A673 (cell line): ENCODE measurements around the gene CNN2. TPM values are rescaled to one million over a fixed set of nuclear protein-coding genes. Genes with fewer than 3 reads are reported as not detected.
A peak's percentile ranks its signal among the peaks of the same experiment; 100 is the strongest.

ENCODE experiments used
- BruUV-seq: library from RNA; stranded (reverse); fragments of 400-500 nt; replicated peaks from 2 replicates; lab custom pipeline; 2021; lab: Mats Ljungman, UMichigan
- CTCF ChIA-PET: fragments of 300-600 bp; sonication (Branson Sonifier 250); formaldehyde crosslinking; loops from one replicate; lab custom pipeline; 2022; ENCODE audit warnings: antibody characterized with exemption; lab: Charles Lee
- POLR2A ChIA-PET: fragments of 300-600 bp; sonication (Branson Sonifier 250); formaldehyde crosslinking; loops from one replicate; lab custom pipeline; 2022; ENCODE audit warnings: antibody characterized with exemption; ENCODE audit not compliant: low non-redundant PET; lab: Charles Lee
- DNase-seq: peaks from one replicate; pipeline ENCODE4 v3.0.0-alpha.2; 2015; ENCODE audit warnings: low spot score
- H3K27ac ChIP-seq: fragments of 200-600 bp; sonication (generic); 2 replicates; pipeline ENCODE4 v1.5.1; 2016; ENCODE audit warnings: mixed run types, low read depth, mild to moderate bottlenecking, mixed read lengths, antibody characterized with exemption, low read length; ENCODE audit not compliant: poor library complexity, severe bottlenecking
- H3K27me3 ChIP-seq: fragments of 200-600 bp; sonication (generic); replicated peaks from 2 replicates; pipeline ENCODE4 v1.6.1; 2017; ENCODE audit warnings: mixed run types, low read depth, mild to moderate bottlenecking, mixed read lengths, antibody characterized with exemption, low read length; ENCODE audit not compliant: insufficient read depth, poor library complexity
- H3K36me3 ChIP-seq: fragments of 200-600 bp; sonication (generic); 2 replicates; pipeline ENCODE4 v1.6.1; 2016; ENCODE audit warnings: mixed run types, mild to moderate bottlenecking, mixed read lengths, antibody characterized with exemption, low read length; ENCODE audit not compliant: insufficient read depth, poor library complexity, severe bottlenecking
- H3K4me1 ChIP-seq: fragments of 200-600 bp; sonication (generic); 2 replicates; pipeline ENCODE4 v1.6.1; 2017; ENCODE audit warnings: mixed run types, mild to moderate bottlenecking, mixed read lengths, antibody characterized with exemption, low read length; ENCODE audit not compliant: insufficient read depth, poor library complexity, severe bottlenecking
- H3K4me3 ChIP-seq: fragments of 200-600 bp; sonication (generic); 2 replicates; pipeline ENCODE4 v1.5.1; 2016; ENCODE audit warnings: low read depth, mixed run types, mild to moderate bottlenecking, mixed read lengths, low read length; ENCODE audit not compliant: poor library complexity, severe bottlenecking
- H3K9me3 ChIP-seq: fragments of 200-600 bp; sonication (generic); 2 replicates; pipeline ENCODE4 v1.6.1; 2016; ENCODE audit warnings: mixed run types, low read depth, mild to moderate bottlenecking, mixed read lengths, antibody characterized with exemption, low read length; ENCODE audit not compliant: poor library complexity, severe bottlenecking
- CTCF ChIP-seq: fragments of 300-800, 200-600 bp; sonication (generic); conservative IDR thresholded peaks from 2 replicates; pipeline ENCODE4 v1.5.1; 2017; ENCODE audit warnings: low read depth, mild to moderate bottlenecking, antibody characterized with exemption, low read length, moderate library complexity, mixed read lengths
- EZH2 ChIP-seq: fragments of 200-600 bp; sonication (generic); IDR thresholded peaks from 2 replicates; pipeline ENCODE4 v1.6.1; 2017; ENCODE audit warnings: borderline replicate concordance, low read depth, mild to moderate bottlenecking, mixed read lengths, antibody characterized with exemption, low read length; ENCODE audit not compliant: poor library complexity, severe bottlenecking
- intact Hi-C: fragments of 100-400 bp; cut with micrococcal nuclease; formaldehyde crosslinking; loops from one replicate; pipeline ENCODE4 v1.10.0; 2022; ENCODE audit not compliant: unreplicated experiment
- total RNA-seq: library from RNA; stranded (reverse); gene quantifications from 2 replicates; pipeline ENCODE4 v1.2.3, GENCODE V29; 2021

CNN2 gene
- total RNA-seq, 1 experiment from 2014 or later = 112 TPM

- no TSS peak for BruUV-seq
- no peak overlapping the region for H3K4me3 ChIP-seq
- peaks cover 36% of the 10 kb centered on the region for H3K36me3 ChIP-seq
- CTCF ChIA-PET = no interaction called here
- no peaks in the 10 kb centered on the region for H3K9me3 ChIP-seq
- POLR2A ChIA-PET = no interaction called here
- no peaks in the 10 kb centered on the region for H3K27me3 ChIP-seq
- TF ChIP-seq EZH2 = no peak
- no peak for TF ChIP-seq CTCF
- peaks cover 30% of the 10 kb centered on the region for H3K4me1 ChIP-seq
- H3K27ac ChIP-seq = peak overlapping the region; percentile 54
- no peak for DNase-seq
- intact Hi-C loops = no loop called here
These were observed 11.2 kb upstream of the CNN2 start for GRCh38 chr19:1015061-1015781.

GRCh38 chr19:1015782-1016646, 10.4 kb upstream of the CNN2 start:
- DNase-seq = no peak
- H3K27me3 ChIP-seq = no peaks in the 10 kb centered on the region
- no peaks in the 10 kb centered on the region for H3K9me3 ChIP-seq
- peaks cover 28% of the 10 kb centered on the region for H3K36me3 ChIP-seq
- H3K4me1 ChIP-seq = peaks cover 30% of the 10 kb centered on the region
- ChIA-PET POLR2A (no interaction called here), CTCF (no interaction called here)
- BruUV-seq = no TSS peak
- no peak for TF ChIP-seq EZH2
- TF ChIP-seq CTCF = no peak
- peak overlapping the region; percentile 54 for H3K27ac ChIP-seq
- no peak overlapping the region for H3K4me3 ChIP-seq
- intact Hi-C loops = no loop called here

GRCh38 chr19:1016647-1017114, 9.7 kb upstream of the CNN2 start:
- H3K27me3 ChIP-seq = no peaks in the 10 kb centered on the region
- no TSS peak for BruUV-seq
- ChIA-PET CTCF (no interaction called here), POLR2A (no interaction called here)
- no peak for TF ChIP-seq EZH2
- no peak for TF ChIP-seq CTCF
- H3K4me1 ChIP-seq = peaks cover 30% of the 10 kb centered on the region
- intact Hi-C loops = no loop called here
- H3K4me3 ChIP-seq = no peak overlapping the region
- no peaks in the 10 kb centered on the region for H3K9me3 ChIP-seq
- DNase-seq = no peak
- H3K27ac ChIP-seq = peak overlapping the region; percentile 47
- H3K36me3 ChIP-seq = peaks cover 26% of the 10 kb centered on the region
